ENCODE measurements around the gene NHSL2. TPM values are rescaled to one million over a fixed set of nuclear protein-coding genes. Genes with fewer than 3 reads are reported as not detected.

The NHSL2 gene
- total RNA-seq, 1 donor from 2014 or later = 13.0 TPM

- H3K27me3 Mint-ChIP-seq (ENCODE audit: low read depth, unreplicated experiment) = no peaks in the 10 kb centered on the region
- H3K36me3 Mint-ChIP-seq (ENCODE audit: low read depth, unreplicated experiment) = no peaks in the 10 kb centered on the region
- Histone ChIP-seq H3K27ac (ENCODE audit: low read depth, low read length) (peak overlapping the region; percentile 30), H3K27me3 (ENCODE audit: insufficient read depth, low read length) (no peaks in the 10 kb centered on the region), H4K20me1 (ENCODE audit: insufficient read depth, low read length) (no peaks in the 10 kb centered on the region), H3K36me3 (ENCODE audit: insufficient read depth, low read length) (no peaks in the 10 kb centered on the region), H3K9me3 (ENCODE audit: insufficient read depth, low read depth, low read length) (no peaks in the 10 kb centered on the region), H3K4me2 (ENCODE audit: low read length) (peak overlapping the region; percentile 69), H3K79me2 (ENCODE audit: insufficient read depth, low read length) (no peaks in the 10 kb centered on the region), H3K4me1 (ENCODE audit: insufficient read depth, low read length) (peaks cover 19% of the 10 kb centered on the region), H3K9ac (ENCODE audit: low read length) (no peak overlapping the region), H3K4me3 (ENCODE audit: insufficient read depth, low read depth, low read length) (no peak overlapping the region), H2AFZ (ENCODE audit: low read depth, low read length) (peak overlapping the region; percentile 40)
- peak overlapping the region; percentile 40 for H3K4me3 Mint-ChIP-seq (ENCODE audit: unreplicated experiment)
- peak overlapping the region; percentile 86 for H3K27ac Mint-ChIP-seq (ENCODE audit: unreplicated experiment)
- H3K4me1 Mint-ChIP-seq (ENCODE audit: low read depth, unreplicated experiment) = peaks cover 45% of the 10 kb centered on the region
- FAIRE-seq (peak; percentile 98), DNase-seq (ENCODE audit: low read depth) (peak; percentile 61)
- no peaks in the 10 kb centered on the region for H3K9me3 Mint-ChIP-seq (ENCODE audit: unreplicated experiment)
- TF ChIP-seq EZH2 (IDR thresholded peaks at IDR 0.05; ENCODE audit: insufficient read depth, low read length) (no peak), CTCF (IDR thresholded peaks at IDR 0.05; ENCODE audit: insufficient read depth, low read depth, low read length) (no peak)
Observed at GRCh38 chrX:71917621-71918343, 7.1 kb downstream of the NHSL2 start.

- Mint-ChIP-seq H3K36me3 (ENCODE audit: low read depth, unreplicated experiment) (no peaks in the 10 kb centered on the region), H3K9me3 (ENCODE audit: unreplicated experiment) (no peaks in the 10 kb centered on the region), H3K4me1 (ENCODE audit: low read depth, unreplicated experiment) (peaks cover 51% of the 10 kb centered on the region), H3K4me3 (ENCODE audit: unreplicated experiment) (peak overlapping the region; percentile 66), H3K27ac (ENCODE audit: unreplicated experiment) (peak overlapping the region; percentile 83), H3K27me3 (ENCODE audit: low read depth, unreplicated experiment) (no peaks in the 10 kb centered on the region)
- Histone ChIP-seq H3K79me2 (ENCODE audit: insufficient read depth, low read length) (no peaks in the 10 kb centered on the region), H3K36me3 (ENCODE audit: insufficient read depth, low read length) (no peaks in the 10 kb centered on the region), H3K4me3 (ENCODE audit: insufficient read depth, low read depth, low read length) (no peak overlapping the region), H3K9me3 (ENCODE audit: insufficient read depth, low read depth, low read length) (no peaks in the 10 kb centered on the region), H4K20me1 (ENCODE audit: insufficient read depth, low read length) (no peaks in the 10 kb centered on the region), H3K4me1 (ENCODE audit: insufficient read depth, low read length) (peaks cover 20% of the 10 kb centered on the region), H3K27ac (ENCODE audit: low read depth, low read length) (no peak overlapping the region), H3K4me2 (ENCODE audit: low read length) (peak overlapping the region; percentile 50), H3K9ac (ENCODE audit: low read length) (no peak overlapping the region), H3K27me3 (ENCODE audit: insufficient read depth, low read length) (no peaks in the 10 kb centered on the region), H2AFZ (ENCODE audit: low read depth, low read length) (peak overlapping the region; percentile 34)
- DNase-seq (ENCODE audit: low read depth) (no peak), FAIRE-seq (no peak)
- no peak for TF ChIP-seq CTCF (IDR thresholded peaks at IDR 0.05; ENCODE audit: insufficient read depth, low read depth, low read length)
- no peak for TF ChIP-seq EZH2 (IDR thresholded peaks at IDR 0.05; ENCODE audit: insufficient read depth, low read length)
Observed at GRCh38 chrX:71919431-71919830, 8.8 kb downstream of the NHSL2 start.

- no peaks in the 10 kb centered on the region for H4K20me1 ChIP-seq (ENCODE audit: insufficient read depth, low read length)
- H3K79me2 ChIP-seq (ENCODE audit: insufficient read depth, low read length) = no peaks in the 10 kb centered on the region
- DNase-seq (ENCODE audit: low read depth) (no peak), FAIRE-seq (peak; percentile 83)
- no peak overlapping the region for H3K9ac ChIP-seq (ENCODE audit: low read length)
- no peaks in the 10 kb centered on the region for H3K36me3 ChIP-seq (ENCODE audit: insufficient read depth, low read length)
- H3K9me3 Mint-ChIP-seq (ENCODE audit: unreplicated experiment) = no peaks in the 10 kb centered on the region
- H3K4me1 Mint-ChIP-seq (ENCODE audit: low read depth, unreplicated experiment) = peaks cover 55% of the 10 kb centered on the region
- no peak overlapping the region for H3K27ac ChIP-seq (ENCODE audit: low read depth, low read length)
- no peaks in the 10 kb centered on the region for H3K27me3 ChIP-seq (ENCODE audit: insufficient read depth, low read length)
- peaks cover 24% of the 10 kb centered on the region for H3K4me1 ChIP-seq (ENCODE audit: insufficient read depth, low read length)
- no peaks in the 10 kb centered on the region for H3K9me3 ChIP-seq (ENCODE audit: insufficient read depth, low read depth, low read length)
- H3K27me3 Mint-ChIP-seq (ENCODE audit: low read depth, unreplicated experiment) = no peaks in the 10 kb centered on the region
- TF ChIP-seq CTCF (IDR thresholded peaks at IDR 0.05; ENCODE audit: insufficient read depth, low read depth, low read length) = no peak
- no peak for TF ChIP-seq EZH2 (IDR thresholded peaks at IDR 0.05; ENCODE audit: insufficient read depth, low read length)
- no peak overlapping the region for H3K4me3 Mint-ChIP-seq (ENCODE audit: unreplicated experiment)
- peak overlapping the region; percentile 50 for H3K4me2 ChIP-seq (ENCODE audit: low read length)
- H3K36me3 Mint-ChIP-seq (ENCODE audit: low read depth, unreplicated experiment) = no peaks in the 10 kb centered on the region
- peak overlapping the region; percentile 83 for H3K27ac Mint-ChIP-seq (ENCODE audit: unreplicated experiment)
- no peak overlapping the region for H3K4me3 ChIP-seq (ENCODE audit: insufficient read depth, low read depth, low read length)
- no peak overlapping the region for H2AFZ ChIP-seq (ENCODE audit: low read depth, low read length)
Observed at GRCh38 chrX:71919886-71920285, 9.2 kb downstream of the NHSL2 start.
